ENCODE data around the gene RCSD1. TPM values are rescaled to one million over a fixed set of nuclear protein-coding genes. Genes with fewer than 3 reads are reported as not detected.

The RCSD1 gene
- total RNA-seq, 2 donors from 2014 or later = 2.8 to 13.8 TPM

GRCh38 chr1:167617153-167618147 is 12.6 kb upstream of the RCSD1 start:
- TF ChIP-seq CTCF (IDR thresholded peaks at IDR 0.05) = no peak
- peak; percentile 28 for TF ChIP-seq POLR2AphosphoS5 (IDR thresholded peaks at IDR 0.05)
- DNase-seq (ENCODE audit: low spot score) = no peak
- H3K36me3 ChIP-seq = no peaks in the 10 kb centered on the region
- intact Hi-C loops (cut with DNase I) = no loop called here
- H3K27me3 ChIP-seq (replicated peaks; ENCODE audit: insufficient read depth) = no peaks in the 10 kb centered on the region
- H3K4me1 ChIP-seq (replicated peaks) = no peaks in the 10 kb centered on the region
- no peak overlapping the region for H3K27ac ChIP-seq
- no peak overlapping the region for H3K4me3 ChIP-seq
- WGBS = 50% methylated on average over 8 of the region's 8 CpGs
- no peaks in the 10 kb centered on the region for H3K9me3 ChIP-seq

GRCh38 chr1:167618366-167618765 is 11.7 kb upstream of the RCSD1 start:
- TF ChIP-seq POLR2AphosphoS5 (IDR thresholded peaks at IDR 0.05) = no peak
- no peak for TF ChIP-seq CTCF (IDR thresholded peaks at IDR 0.05)
- no peak for TF ChIP-seq POLR2A (IDR thresholded peaks at IDR 0.05)
- no peaks in the 10 kb centered on the region for H3K4me1 ChIP-seq (replicated peaks)
- H3K36me3 ChIP-seq = no peaks in the 10 kb centered on the region
- no peaks in the 10 kb centered on the region for H3K9me3 ChIP-seq
- no peaks in the 10 kb centered on the region for H3K27me3 ChIP-seq (replicated peaks; ENCODE audit: insufficient read depth)
- H3K4me3 ChIP-seq = no peak overlapping the region
- DNase-seq (ENCODE audit: low spot score) = no peak
- intact Hi-C loops (cut with DNase I) = no loop called here
- WGBS = 78% methylated on average over 13 of the region's 13 CpGs
- H3K27ac ChIP-seq = no peak overlapping the region

GRCh38 chr1:167618789-167619188 is 11.2 kb upstream of the RCSD1 start:
- 95% methylated on average over 3 of the region's 3 CpGs for WGBS
- H3K36me3 ChIP-seq = no peaks in the 10 kb centered on the region
- intact Hi-C loops (cut with DNase I) = no loop called here
- no peak overlapping the region for H3K27ac ChIP-seq
- H3K4me3 ChIP-seq = no peak overlapping the region
- no peaks in the 10 kb centered on the region for H3K4me1 ChIP-seq (replicated peaks)
- DNase-seq (ENCODE audit: low spot score) = no peak
- H3K9me3 ChIP-seq = no peaks in the 10 kb centered on the region
- no peaks in the 10 kb centered on the region for H3K27me3 ChIP-seq (replicated peaks; ENCODE audit: insufficient read depth)
- TF ChIP-seq CTCF (IDR thresholded peaks at IDR 0.05) = no peak

GRCh38 chr1:167620002-167620401 is 10.0 kb upstream of the RCSD1 start:
- no peak for DNase-seq (ENCODE audit: low spot score)
- Histone ChIP-seq H3K9me3 (no peaks in the 10 kb centered on the region), H3K4me1 (replicated peaks) (no peaks in the 10 kb centered on the region), H3K27ac (no peak overlapping the region), H3K27me3 (replicated peaks; ENCODE audit: insufficient read depth) (no peaks in the 10 kb centered on the region), H3K36me3 (no peaks in the 10 kb centered on the region), H3K4me3 (no peak overlapping the region)
- intact Hi-C loops (cut with DNase I) = no loop called here
- WGBS = 46% methylated on average over 5 of the region's 5 CpGs
- TF ChIP-seq CTCF (IDR thresholded peaks at IDR 0.05) = no peak
- no peak for TF ChIP-seq POLR2AphosphoS5 (IDR thresholded peaks at IDR 0.05)
- no peak for TF ChIP-seq POLR2A (IDR thresholded peaks at IDR 0.05)

- WGBS = 83% methylated on average over 4 of the region's 4 CpGs
These were observed 8.2 kb upstream of the RCSD1 start for GRCh38 chr1:167621780-167622313.

More at GRCh38 chr1:167621780-167622313, 8.2 kb upstream of the RCSD1 start:
- H3K9me3 ChIP-seq = no peaks in the 10 kb centered on the region
- H3K4me3 ChIP-seq = no peak overlapping the region
- intact Hi-C loops (cut with DNase I) = no loop called here
- TF ChIP-seq CTCF (IDR thresholded peaks at IDR 0.05) = no peak
- TF ChIP-seq POLR2A (IDR thresholded peaks at IDR 0.05) = no peak
- TF ChIP-seq POLR2AphosphoS5 (IDR thresholded peaks at IDR 0.05) = no peak
- H3K4me1 ChIP-seq (replicated peaks) = no peaks in the 10 kb centered on the region
- DNase-seq (ENCODE audit: low spot score) = no peak
- no peak overlapping the region for H3K27ac ChIP-seq
- no peaks in the 10 kb centered on the region for H3K27me3 ChIP-seq (replicated peaks; ENCODE audit: insufficient read depth)
- no peaks in the 10 kb centered on the region for H3K36me3 ChIP-seq

Data from prostate gland (tissue), 2 donors.